HG02642 (cell line): Measurements from ENCODE around the gene TLNRD1.

Experiments
- ATAC-seq: cut with Tn5 transposase; IDR thresholded peaks from one replicate; pipeline ENCODE4 v1.9.1; 2021; ENCODE audit warnings: mild to moderate bottlenecking; ENCODE audit not compliant: unreplicated experiment, poor library complexity

The TLNRD1 gene

DNA sequence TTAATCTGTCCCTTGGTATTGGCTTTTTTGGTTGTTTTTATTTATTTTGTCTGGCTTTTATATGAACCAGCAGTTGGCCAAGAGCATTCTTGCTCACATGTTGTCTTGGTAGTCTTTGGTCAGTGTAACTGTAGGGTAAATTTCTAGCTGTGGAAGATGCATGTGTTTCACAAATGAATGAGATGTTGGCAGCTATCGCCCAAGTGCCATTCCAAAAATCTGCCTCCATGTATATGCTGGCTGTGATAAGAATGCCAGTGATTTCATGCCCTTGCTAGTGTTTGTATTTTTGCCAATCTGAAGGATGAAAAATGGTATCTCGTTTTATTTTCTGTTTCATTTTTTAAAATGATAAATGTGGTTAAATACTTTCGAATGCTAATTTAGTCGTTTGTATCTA lies 50.1 kb downstream of the TLNRD1 start:
- ATAC-seq: no peak

DNA sequence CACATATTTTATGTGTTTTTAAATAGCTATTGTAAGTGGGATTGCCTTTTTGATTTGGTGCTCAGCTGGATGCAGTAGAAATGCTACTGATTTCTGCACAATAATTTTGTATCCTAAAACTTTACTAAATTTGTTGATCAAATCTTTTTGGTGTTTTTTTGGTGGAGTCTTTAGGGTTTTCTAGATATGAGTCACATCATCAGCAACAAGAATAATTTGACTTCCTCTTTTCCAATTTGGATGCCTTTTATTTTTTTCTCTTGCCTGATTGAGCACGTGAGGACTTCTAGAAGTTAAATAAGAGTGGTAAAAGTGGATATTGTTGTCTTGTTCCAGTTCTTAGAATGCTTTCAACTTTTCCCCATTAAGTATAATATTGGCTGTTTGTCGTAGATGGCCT lies 51.3 kb downstream of the TLNRD1 start:
- no peak for ATAC-seq

DNA sequence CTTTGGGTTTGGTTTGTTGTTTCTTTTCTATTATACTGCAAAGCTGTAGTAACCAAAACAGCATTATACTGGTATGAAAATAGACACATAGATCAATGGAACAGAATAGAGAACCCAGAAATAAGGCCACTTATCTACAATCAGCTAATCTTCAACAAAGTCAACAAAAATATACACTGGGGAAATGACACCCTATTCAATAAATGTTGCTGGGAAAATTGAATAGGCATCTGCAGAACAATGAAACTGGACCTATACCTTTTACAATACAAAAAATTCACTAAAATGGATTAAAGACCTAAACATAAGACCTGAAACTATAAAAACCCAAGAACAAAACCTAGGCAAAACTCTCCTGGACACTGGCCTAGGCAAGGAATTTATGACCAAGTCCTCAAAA lies 52.9 kb downstream of the TLNRD1 start:
- no peak for ATAC-seq

DNA sequence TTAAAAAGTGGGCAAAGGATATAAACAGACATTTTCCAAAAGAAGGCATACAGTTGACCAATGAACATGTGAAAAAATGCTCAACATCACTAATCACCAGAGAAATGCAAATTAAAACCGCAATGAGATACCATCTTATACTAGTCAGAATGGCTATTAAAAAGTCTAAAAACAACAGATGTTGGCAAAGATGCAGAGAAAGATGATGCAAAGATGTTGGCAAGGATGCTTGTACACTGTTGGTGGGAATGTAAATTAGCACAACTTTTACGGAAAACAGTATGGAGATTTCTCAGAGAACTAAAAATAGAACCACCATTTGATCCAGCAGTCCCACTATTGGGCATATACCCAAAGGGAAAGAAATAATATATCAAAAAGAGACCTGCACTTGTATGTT lies 53.5 kb downstream of the TLNRD1 start:
- no peak for ATAC-seq
